Right ventricle myocardium superior (tissue), 1 donor: ENCODE results near the gene FSIP2. TPM values are rescaled to one million over a fixed set of nuclear protein-coding genes. Genes with fewer than 3 reads are reported as not detected.
"Not testable (repeated sequence)": the region's sequence is repeated elsewhere in the genome, so short reads cannot be mapped to it uniquely, and the experiment has no call there.

ENCODE experiments used
- ATAC-seq: fragments of 200-7000 bp; cut with Tn5 transposase; one replicate; pipeline ENCODE4 v1.9.1; 2020; ENCODE audit warnings: mild to moderate bottlenecking; ENCODE audit not compliant: poor library complexity
- DNase-seq: peaks from one replicate; pipeline ENCODE4 v3.0.0-alpha.2; 2020
- intact Hi-C: fragments of 100-400 bp; cut with DNase I; formaldehyde crosslinking; loops from one replicate; pipeline ENCODE4 v1.11.2; 2022
- total RNA-seq: library from RNA; stranded (reverse); fragmentation: NEBNext Ultra II Directional; extraction: Animal tissue kit (Norgen Biotek cat#: 25700); gene quantifications from one replicate; pipeline ENCODE4 v1.2.1, GENCODE V29; 2021
- donor health status: DM: no; HTN: yes; CAD: no; lungs with severe emphysema.

Gene FSIP2
- total RNA-seq, 1 donor from 2014 or later, result 0.13 TPM

GRCh38 chr2:185796758-185797157 is 58.2 kb downstream of the FSIP2 start:
- ATAC-seq (no peak), DNase-seq (no peak)
- intact Hi-C loops, result no loop called here

DNA sequence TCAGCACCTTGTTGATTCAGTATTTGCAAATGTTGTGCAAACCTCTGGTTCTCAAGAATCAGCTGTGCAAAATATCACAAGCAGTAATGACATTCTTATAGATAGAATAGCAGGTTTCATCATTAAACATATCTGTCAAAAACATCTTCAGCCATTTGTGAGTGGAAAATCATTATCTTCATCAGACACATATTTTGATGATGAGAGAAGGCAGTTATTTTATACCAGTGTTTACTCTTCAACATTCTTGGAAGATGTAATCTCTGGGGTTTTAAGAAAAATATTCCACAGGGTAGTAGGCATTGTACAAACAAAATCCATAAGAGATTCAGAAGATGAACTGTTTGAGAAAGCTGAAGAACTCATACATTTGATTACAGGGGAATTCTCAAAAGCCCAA is 64.3 kb downstream of the FSIP2 start:
- ATAC-seq (no peak), DNase-seq (no peak)
- intact Hi-C loops, result no loop called here

- ATAC-seq (no peak), DNase-seq (no peak)
- intact Hi-C loops, result no loop called here
These were observed 68.2 kb downstream of the FSIP2 start for GRCh38 chr2:185806783-185807182.

DNA sequence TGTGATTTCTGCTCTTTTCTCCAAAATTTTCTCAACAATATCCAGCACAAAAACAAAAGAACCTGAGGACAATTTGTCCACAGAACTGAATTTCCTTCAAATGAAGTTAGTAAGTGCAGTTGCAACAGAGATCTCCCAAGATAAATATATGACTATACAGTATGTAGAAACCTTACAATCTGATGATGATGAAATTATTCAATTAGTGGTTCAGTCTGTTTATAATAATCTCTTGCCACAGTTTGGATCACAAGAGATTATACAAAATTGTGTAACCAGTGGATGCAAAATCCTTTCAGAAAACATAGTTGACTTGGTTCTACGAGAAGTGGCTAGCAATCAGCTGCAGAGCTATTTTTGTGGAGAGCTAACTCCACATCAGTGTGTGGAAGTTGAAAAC is 68.7 kb downstream of the FSIP2 start:
- intact Hi-C loops, result no loop called here
- ATAC-seq (no peak), DNase-seq (no peak)

- DNase-seq, result no peak
- intact Hi-C loops, result no loop called here
- ATAC-seq, result no peak
These were observed 73.0 kb downstream of the FSIP2 start for GRCh38 chr2:185811580-185811979.

DNA sequence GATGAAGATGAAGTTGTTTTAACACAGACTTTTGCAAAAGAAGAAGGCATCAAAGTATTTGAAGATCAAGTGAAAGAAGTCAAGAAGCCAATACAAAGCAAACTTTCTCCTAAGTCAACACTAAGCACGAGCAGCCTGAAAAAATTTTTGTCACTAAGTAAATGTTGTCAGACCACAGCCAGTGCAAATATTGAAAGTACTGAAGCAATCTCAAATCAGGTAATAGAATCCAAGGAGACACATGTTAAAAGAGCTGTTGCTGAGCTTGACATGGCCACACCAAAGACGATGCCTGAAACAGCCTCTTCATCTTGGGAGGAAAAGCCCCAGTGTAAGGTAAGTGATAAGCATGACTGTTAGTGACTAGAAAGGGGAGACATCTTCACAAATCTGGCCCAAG is 75.1 kb downstream of the FSIP2 start:
- DNase-seq (no peak), ATAC-seq (no peak)
- intact Hi-C loops, result no loop called here

DNA sequence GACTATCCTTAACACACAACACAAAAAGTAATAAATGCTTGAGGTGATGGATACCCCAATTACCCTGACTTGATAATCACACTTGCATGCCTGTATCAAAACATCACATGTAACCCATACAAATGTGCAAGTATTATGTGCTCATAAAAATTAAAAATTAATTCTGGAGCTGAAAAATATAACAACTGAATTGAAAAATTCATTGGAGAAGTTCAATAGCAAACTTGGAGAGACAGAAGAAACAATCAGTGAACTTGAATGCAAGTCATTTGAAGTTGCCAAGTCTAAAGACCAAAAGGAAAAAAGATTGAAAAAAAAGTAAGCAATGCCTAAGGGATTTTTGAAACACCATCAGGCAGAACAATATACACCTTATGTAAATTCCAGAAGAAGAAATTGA is 79.4 kb downstream of the FSIP2 start:
- DNase-seq (no peak), ATAC-seq (no peak)
- intact Hi-C loops, result no loop called here

DNA sequence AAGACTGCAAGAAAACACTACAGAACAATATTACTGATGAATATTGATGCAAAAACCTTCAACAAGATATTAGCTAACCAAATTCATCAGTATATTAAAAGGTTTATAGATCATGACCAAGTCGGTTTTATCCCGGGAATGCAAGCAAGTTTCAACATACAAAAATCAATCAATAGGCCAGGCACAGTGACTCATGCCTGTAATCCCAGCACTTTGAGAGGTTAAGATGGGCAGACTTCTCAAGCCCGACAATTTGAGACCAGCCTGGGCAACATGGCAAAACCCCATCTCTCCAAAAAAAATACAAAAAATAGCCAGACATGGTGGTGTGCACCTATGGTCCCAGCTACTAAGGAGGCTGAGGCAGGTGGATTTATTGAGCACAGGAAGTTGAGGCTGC is 82.9 kb downstream of the FSIP2 start:
- no peak for ATAC-seq
- intact Hi-C loops, result no loop called here
- DNase-seq, result no peak

DNA sequence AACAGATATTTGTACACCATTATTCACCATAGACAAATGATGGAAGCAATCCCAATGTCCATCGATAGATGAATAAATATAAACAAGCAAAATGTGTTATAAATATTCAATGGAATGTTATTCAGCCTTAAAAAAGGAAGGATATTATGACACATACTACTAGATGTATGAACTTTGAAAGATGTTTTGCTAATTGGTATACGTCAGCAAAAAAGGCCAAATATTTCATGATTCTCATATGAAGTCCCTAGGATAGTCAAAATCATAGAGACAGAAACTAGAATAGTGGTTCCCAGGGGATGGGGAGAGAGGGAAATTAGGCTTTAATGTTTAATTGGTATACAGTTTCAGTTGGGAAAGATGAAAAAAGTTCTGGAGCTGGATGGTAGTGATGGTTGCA is 85.2 kb downstream of the FSIP2 start:
- intact Hi-C loops, result no loop called here
- no peak for DNase-seq
- no peak for ATAC-seq

DNA sequence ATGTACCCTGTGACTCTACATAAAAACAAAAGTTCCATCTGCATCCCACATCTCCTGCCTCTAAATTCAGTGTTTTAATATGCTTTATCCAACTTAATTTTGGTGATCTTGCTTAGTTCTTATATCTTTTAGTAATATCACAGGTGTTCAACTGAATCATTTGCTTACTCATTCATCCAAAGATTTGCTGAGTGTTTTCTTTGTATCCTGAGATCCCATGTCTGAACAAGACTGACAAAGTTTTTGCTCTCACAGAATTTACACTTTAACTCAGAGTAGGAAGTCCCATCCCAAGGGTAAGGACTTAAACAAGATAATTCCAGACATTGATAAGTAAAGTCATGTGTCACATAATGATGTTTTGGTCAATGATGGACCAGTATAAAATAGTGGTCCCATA is 87.0 kb downstream of the FSIP2 start:
- DNase-seq, result no peak
- intact Hi-C loops, result no loop called here
- ATAC-seq, result no peak

- intact Hi-C loops, result no loop called here
- ATAC-seq (no peak), DNase-seq (no peak)
These were observed 89.7 kb downstream of the FSIP2 start for GRCh38 chr2:185828326-185828725.

GRCh38 chr2:185833864-185834263 is 95.3 kb downstream of the FSIP2 start:
- intact Hi-C loops, result no loop called here
- no peak for ATAC-seq
- DNase-seq, result no peak

- intact Hi-C loops, result no loop called here
- DNase-seq (no peak), ATAC-seq (no peak)
These were observed 97.4 kb downstream of the FSIP2 start for GRCh38 chr2:185835974-185836373.

DNA sequence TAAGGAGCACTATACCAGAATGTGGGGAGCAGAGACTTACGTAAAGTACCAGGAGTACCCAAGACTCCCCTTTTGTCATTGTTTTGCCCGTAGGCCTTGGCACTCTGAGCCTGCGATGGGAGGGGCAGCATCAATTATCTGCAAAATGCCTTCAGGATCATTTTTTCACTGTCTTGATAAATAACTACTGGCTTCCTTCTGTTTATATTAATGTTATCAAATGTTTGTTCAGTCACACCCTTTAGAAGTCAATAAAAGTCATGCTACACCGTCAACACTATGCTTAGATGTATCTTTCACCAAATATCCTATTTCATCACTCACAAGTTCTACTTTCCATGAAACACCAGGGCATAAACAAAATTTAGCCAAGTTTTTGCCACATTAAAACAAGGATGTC is 116.3 kb downstream of the FSIP2 start:
- intact Hi-C loops, result no loop called here
- DNase-seq, result no peak
- no peak for ATAC-seq

GRCh38 chr2:185857691-185858090 is 119.1 kb downstream of the FSIP2 start:
- DNase-seq (no peak), ATAC-seq (no peak)
- intact Hi-C loops, result no loop called here

DNA sequence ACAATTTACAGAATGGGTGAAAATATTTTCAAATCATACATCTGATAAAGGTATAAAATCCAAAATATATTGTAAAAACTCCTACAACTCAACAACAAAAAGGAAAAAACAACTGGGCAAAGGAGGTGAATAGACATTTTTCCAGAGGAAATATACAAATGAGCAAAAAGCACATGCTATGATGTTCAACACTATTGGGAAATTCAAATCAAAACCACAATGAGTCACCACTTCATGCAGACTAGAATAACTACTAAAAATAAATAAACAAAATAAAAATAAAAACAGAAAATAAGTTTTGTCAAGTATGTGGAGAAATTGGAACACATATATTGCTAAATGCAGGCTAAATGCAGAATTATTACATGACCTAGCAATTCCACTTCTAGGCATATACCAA is 120.9 kb downstream of the FSIP2 start:
- intact Hi-C loops, result no loop called here
- ATAC-seq, result no peak

GRCh38 chr2:185860321-185860720 is 121.7 kb downstream of the FSIP2 start:
- intact Hi-C loops, result no loop called here
- DNase-seq (no peak), ATAC-seq (no peak)

More for the DNA sequence above, 120.9 kb downstream of the FSIP2 start:
- no peak for DNase-seq

DNA sequence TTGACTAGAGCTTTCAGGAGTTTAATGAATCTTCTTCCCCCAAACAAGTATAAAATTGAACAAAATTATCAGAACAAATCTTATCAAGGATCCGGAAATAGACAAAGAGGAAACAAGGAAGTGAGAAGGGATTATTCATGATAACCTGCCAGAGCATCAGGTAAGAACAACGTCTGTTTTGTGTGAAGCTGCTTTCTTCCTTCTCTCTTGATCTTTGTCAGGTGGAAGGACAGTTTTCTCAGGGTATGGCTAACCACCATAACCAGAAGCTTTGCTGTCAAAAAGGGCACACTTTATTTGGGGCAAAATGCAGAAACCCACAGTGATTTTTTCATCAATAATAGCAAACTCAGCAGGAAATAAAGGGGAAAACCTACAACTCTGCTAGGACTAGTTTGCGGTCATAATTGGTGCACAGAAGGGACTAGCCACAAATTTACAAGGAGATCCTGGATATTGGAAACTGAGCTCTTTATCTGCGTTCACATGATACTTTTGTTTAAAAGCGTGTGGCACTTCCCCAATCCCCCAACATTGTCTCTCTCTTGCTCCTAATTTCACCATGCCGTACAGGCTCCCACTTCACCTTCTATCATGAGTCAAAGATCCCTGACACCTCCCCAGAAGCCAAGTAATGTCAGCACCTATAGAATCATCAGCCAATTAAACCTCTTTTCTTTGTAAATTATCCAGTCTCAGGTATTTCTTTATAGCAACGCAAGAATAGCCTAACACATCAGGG is 124.2 kb downstream of the FSIP2 start:
- intact Hi-C loops, result no loop called here
- no peak for ATAC-seq
- DNase-seq, result no peak

DNA sequence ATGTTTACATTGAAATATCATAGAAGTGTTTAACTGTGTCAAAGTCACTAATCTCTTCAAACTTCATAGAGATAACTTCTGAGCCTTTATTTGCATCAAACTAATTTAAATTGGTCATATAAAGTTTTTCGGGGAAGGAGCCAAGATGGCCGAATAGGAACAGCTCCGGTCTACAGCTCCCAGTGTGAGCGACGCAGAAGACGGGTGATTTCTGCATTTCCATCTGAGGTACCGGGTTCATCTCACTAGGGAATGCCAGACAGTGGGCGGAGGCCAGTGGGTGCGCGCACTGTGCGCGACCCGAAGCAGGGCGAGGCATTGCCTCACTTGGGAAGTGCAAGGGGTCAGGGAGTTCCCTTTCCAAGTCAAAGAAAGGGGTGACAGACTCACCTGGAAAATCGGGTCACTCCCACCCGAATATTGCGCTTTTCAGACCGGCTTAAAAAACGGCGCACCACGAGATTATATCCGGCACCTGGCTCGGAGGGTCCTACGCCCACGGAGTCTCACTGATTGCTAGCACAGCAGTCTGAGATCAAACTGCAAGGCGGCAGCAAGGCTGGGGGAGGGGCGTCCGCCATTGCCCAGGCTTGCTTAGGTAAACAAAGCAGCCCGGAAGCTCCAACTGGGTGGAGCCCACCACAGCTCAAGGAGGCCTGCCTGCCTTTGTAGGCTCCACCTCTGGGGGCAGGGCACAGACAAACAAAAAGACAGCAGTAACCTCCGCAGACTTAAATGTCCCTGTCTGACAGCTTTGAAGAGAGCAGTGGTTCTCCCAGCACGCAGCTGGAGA is 126.1 kb downstream of the FSIP2 start:
- DNase-seq, ATAC-seq, intact Hi-C loops: not testable (repeated sequence)

DNA sequence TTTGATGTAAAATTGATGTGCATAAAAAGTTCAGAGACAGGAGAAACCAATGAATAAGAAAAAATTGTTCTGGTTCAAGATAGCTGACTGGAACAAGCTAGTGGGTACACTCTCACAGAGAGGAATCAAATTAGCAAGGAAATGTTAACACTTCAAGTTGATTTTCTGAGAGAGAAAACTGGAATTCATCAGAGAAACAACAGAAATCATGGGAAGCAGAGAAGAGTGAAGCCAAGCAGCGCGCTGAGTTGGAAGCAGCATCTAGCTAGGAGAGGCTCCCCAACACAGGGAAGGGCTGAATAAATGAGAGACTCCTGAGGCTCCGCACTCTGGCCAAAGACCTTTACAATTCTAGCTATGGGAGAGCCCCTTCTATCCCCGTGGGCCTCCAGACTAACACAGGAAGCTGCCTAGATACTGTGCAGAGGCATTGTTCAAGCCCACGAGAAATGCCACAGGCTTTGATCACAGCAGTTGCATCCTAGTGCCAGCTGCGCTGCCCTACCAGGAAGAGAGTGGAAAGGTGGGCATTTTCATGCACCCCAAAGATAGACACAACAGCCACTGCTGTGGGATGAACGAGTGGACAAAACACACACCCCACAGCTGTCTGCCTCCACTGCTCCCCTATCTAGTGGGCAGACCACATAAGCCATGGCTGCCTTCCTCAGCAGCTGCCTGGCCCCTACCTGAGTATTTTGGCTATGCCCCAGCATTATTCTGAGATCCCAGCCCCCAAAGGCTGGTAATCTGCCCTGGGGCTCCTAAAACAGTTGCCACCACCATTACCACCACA is 136.7 kb downstream of the FSIP2 start:
- ATAC-seq (no peak), DNase-seq (no peak)
- intact Hi-C loops, result no loop called here
